HG03280 (cell line): ENCODE results near the gene OTULIN.

Experiments used
- ATAC-seq: cut with Tn5 transposase; IDR thresholded peaks from one replicate; pipeline ENCODE4 v1.9.1; 2021; ENCODE audit warnings: mild to moderate bottlenecking, moderate library complexity; ENCODE audit not compliant: unreplicated experiment

Gene OTULIN

GRCh38 chr5:14696057-14696456, 31.5 kb downstream of the OTULIN start:
- no peak for ATAC-seq

GRCh38 chr5:14696851-14697250, 32.3 kb downstream of the OTULIN start:
- no peak for ATAC-seq

- no peak for ATAC-seq
Observed at GRCh38 chr5:14698495-14698894, 34.0 kb downstream of the OTULIN start.

- ATAC-seq, result no peak
Observed at GRCh38 chr5:14699159-14699558, 34.6 kb downstream of the OTULIN start.

GRCh38 chr5:14699807-14700400, 35.4 kb downstream of the OTULIN start:
- ATAC-seq, result no peak

- ATAC-seq, result no peak
Observed at GRCh38 chr5:14700478-14701436, 36.2 kb downstream of the OTULIN start.

- ATAC-seq, result no peak
Observed at GRCh38 chr5:14701556-14701955, 37.0 kb downstream of the OTULIN start.

- ATAC-seq, result no peak
Observed at GRCh38 chr5:14702238-14702839, 37.8 kb downstream of the OTULIN start.

- ATAC-seq, result no peak
Observed at GRCh38 chr5:14705556-14705955, 41.0 kb downstream of the OTULIN start.

GRCh38 chr5:14706615-14707021, 42.1 kb downstream of the OTULIN start:
- no peak for ATAC-seq

- ATAC-seq, result no peak
Observed at GRCh38 chr5:14707811-14708390, 43.4 kb downstream of the OTULIN start.

GRCh38 chr5:14708551-14708950, 44.0 kb downstream of the OTULIN start:
- ATAC-seq, result no peak

GRCh38 chr5:14710313-14710994, 45.9 kb downstream of the OTULIN start:
- ATAC-seq, result no peak

GRCh38 chr5:14712131-14712530, 47.6 kb downstream of the OTULIN start:
- ATAC-seq, result no peak

GRCh38 chr5:14712666-14713065, 48.1 kb downstream of the OTULIN start:
- ATAC-seq, result no peak

GRCh38 chr5:14713476-14714390, 49.2 kb downstream of the OTULIN start:
- no peak for ATAC-seq

- no peak for ATAC-seq
Observed at GRCh38 chr5:14714706-14715105, 50.2 kb downstream of the OTULIN start.

- ATAC-seq, result no peak
Observed at GRCh38 chr5:14715481-14715880, 51.0 kb downstream of the OTULIN start.

- ATAC-seq, result no peak
Observed at GRCh38 chr5:14716755-14717752, 52.5 kb downstream of the OTULIN start.
